GM18951 (cell line): ENCODE data around the gene PLEKHA1.

Source experiments
- POLR2A ChIP-seq: IDR thresholded peaks from 4 replicates; pipeline ENCODE4 v1.6.1; 2011; ENCODE audit warnings: mild to moderate bottlenecking; ENCODE audit not compliant: insufficient read length, insufficient read depth; ENCODE audit errors: extremely low read depth
- in situ Hi-C: fragments of 300-500 bp; cut with MboI; formaldehyde crosslinking; loops from one replicate; pipeline ENCODE4 v1.12.0; 2022; ENCODE audit warnings: low sequenced_read_pairs, mixed read lengths, inconsistent platforms; ENCODE audit not compliant: unreplicated experiment

Gene PLEKHA1

GRCh38 chr10:122374237-122374858 is at the start of gene PLEKHA1:
TSS of gene PLEKHA1 (plus strand) at chr10:122374708. CDS start at chr10:122393201, 18,493 bp downstream.
- TF ChIP-seq POLR2A: no peak
- in situ Hi-C loops: no loop called here

GRCh38 chr10:122325235-122325634 is 49.3 kb upstream of the PLEKHA1 start:
- in situ Hi-C loops: no loop called here
- TF ChIP-seq POLR2A: no peak

GRCh38 chr10:122326385-122326784 is 48.1 kb upstream of the PLEKHA1 start:
- no peak for TF ChIP-seq POLR2A
- in situ Hi-C loops: no loop called here

- in situ Hi-C loops: no loop called here
- no peak for TF ChIP-seq POLR2A
These were observed 47.7 kb upstream of the PLEKHA1 start for GRCh38 chr10:122326806-122327205.

GRCh38 chr10:122327237-122328206 is 47.0 kb upstream of the PLEKHA1 start:
- in situ Hi-C loops: no loop called here

GRCh38 chr10:122328676-122329075 is 45.8 kb upstream of the PLEKHA1 start:
- no peak for TF ChIP-seq POLR2A
- in situ Hi-C loops: no loop called here

More at GRCh38 chr10:122327237-122328206, 47.0 kb upstream of the PLEKHA1 start:
- TF ChIP-seq POLR2A: no peak

- in situ Hi-C loops: no loop called here
- TF ChIP-seq POLR2A: no peak
These were observed 45.1 kb upstream of the PLEKHA1 start for GRCh38 chr10:122329416-122329815.

GRCh38 chr10:122331100-122331499 is 43.4 kb upstream of the PLEKHA1 start:
- no peak for TF ChIP-seq POLR2A
- in situ Hi-C loops: no loop called here

- in situ Hi-C loops: no loop called here
- no peak for TF ChIP-seq POLR2A
These were observed 42.7 kb upstream of the PLEKHA1 start for GRCh38 chr10:122331615-122332446.

GRCh38 chr10:122333037-122333436 is 41.5 kb upstream of the PLEKHA1 start:
- no peak for TF ChIP-seq POLR2A
- in situ Hi-C loops: no loop called here

- no peak for TF ChIP-seq POLR2A
- in situ Hi-C loops: no loop called here
These were observed 38.2 kb upstream of the PLEKHA1 start for GRCh38 chr10:122336332-122336731.

GRCh38 chr10:122336961-122337360 is 37.5 kb upstream of the PLEKHA1 start:
- no peak for TF ChIP-seq POLR2A
- in situ Hi-C loops: no loop called here
